Jurkat, Clone E6-1 (cell line): ENCODE results near the gene SERPINA3.
"Not testable (repeated sequence)": the region's sequence is repeated elsewhere in the genome, so short reads cannot be mapped to it uniquely, and the experiment has no call there.

ENCODE experiments used
- DNase-seq: peaks from one replicate; pipeline ENCODE4 v3.0.0-alpha.2; 2011; ENCODE audit warnings: low read depth, low spot score
- H3K4me3 ChIP-seq: 2 replicates; pipeline ENCODE4 v1.5.1; 2011; ENCODE audit warnings: mild to moderate bottlenecking, low read length, control low read depth, moderate library complexity

Gene SERPINA3

GRCh38 chr14:94605361-94605760 lies 6.8 kb upstream of the SERPINA3 start:
- no peak overlapping the region for H3K4me3 ChIP-seq
- no peak for DNase-seq

DNA sequence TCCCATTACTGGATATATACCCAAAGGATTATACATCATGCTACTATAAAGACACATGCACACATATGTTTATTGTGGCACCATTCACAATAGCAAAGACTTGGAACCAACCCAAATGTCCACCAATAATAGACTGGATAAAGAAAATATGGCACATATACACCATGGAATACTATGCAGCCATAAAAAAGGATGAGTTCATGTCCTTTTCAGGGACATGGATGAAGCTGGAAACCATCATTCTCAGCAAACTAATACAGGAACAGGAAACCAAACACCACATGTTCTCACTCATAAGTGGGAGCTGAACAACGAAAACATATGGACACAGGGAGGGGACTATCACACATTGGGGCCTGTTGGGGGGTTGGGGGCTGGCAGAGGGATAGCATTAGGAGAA lies 3.2 kb upstream of the SERPINA3 start:
- H3K4me3 ChIP-seq: not testable (repeated sequence)

GRCh38 chr14:94611179-94611578 lies 1.0 kb upstream of the SERPINA3 start:
- DNase-seq: no peak
- no peak overlapping the region for H3K4me3 ChIP-seq

More for the DNA sequence above, 3.2 kb upstream of the SERPINA3 start:
- DNase-seq: not testable (repeated sequence)

- H3K4me3 ChIP-seq: no peak overlapping the region
- DNase-seq: no peak
Observed at GRCh38 chr14:94612580-94613554, 676 bp downstream of the SERPINA3 start.

DNA sequence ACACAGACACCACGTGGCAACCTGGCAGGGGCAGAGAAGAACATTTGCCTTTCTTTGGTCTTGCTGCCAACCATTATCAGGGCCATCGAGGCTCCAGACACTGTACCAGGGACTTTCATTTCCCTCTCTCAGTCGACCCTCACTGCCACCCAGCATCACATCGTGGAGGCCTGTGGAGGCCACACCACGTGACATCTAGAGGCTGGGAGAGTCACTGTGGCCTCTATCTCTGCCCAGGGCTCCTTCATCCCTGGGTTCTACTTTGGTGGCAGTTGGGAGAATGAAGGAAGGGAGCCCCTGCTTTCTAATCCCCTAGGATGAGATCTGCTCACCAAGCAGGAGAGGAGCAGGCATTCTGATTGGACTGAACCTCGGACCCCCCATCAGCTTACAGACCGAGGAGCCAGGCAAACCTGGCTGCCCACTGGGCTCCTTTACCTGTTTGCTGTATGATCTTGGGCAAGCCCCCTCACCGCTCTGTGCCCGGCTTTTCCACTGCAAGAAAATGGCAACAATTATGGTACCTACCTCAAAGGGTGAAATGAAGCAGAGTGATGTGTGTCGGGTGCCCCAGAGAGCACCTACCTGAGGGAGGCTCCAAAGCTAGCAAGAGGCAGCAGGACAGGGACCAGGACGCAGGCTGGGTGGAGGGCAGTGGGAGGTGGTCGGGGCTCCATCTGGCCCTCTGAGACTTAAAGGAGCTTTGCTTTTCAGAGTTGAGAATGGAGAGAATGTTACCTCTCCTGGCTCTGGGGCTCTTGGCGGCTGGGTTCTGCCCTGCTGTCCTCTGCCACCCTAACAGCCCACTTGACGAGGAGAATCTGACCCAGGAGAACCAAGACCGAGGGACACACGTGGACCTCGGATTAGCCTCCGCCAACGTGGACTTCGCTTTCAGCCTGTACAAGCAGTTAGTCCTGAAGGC lies 1.8 kb downstream of the SERPINA3 start:
- no peak for DNase-seq
- no peak overlapping the region for H3K4me3 ChIP-seq

- no peak overlapping the region for H3K4me3 ChIP-seq
- no peak for DNase-seq
Observed at GRCh38 chr14:94614802-94615201, 2.6 kb downstream of the SERPINA3 start.

GRCh38 chr14:94615254-94615653 lies 3.1 kb downstream of the SERPINA3 start:
- no peak overlapping the region for H3K4me3 ChIP-seq
- no peak for DNase-seq

DNA sequence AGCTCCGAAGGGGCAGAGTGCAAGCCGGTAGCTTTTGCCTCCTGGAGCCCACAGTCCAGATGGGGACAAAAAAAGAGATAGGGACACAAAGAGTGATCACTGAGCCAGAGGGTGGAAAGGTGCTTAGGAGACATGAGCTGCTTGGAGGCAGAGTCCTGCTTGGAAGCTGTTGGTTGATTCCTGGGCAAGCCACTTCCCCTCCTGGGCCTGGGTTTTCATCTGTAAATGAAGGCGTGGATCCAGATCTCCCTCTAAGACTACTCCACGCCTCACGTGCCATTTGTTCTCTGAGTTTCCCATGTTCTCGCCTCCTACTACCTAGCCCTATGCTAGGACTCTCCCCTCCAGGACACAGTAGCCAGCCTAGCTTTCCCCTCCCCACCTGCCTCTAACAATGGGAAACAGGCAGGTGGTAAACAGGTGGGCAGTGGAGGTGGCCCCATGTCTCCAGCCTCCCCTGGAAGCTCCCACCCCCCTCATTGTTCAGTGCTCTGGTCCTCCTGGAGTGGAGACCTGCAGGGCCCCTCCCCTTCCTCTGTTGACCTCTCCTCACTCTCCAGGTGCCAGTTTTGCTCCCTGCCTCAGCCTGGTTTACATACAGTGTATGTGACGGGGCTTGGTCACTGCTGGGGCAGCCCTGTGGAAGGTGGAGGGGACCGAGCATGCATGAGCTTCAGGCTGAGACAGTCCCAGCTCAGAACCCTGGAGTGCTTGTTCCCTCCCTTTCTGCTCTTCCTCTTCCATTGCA lies 3.8 kb downstream of the SERPINA3 start:
- no peak for DNase-seq
- no peak overlapping the region for H3K4me3 ChIP-seq

GRCh38 chr14:94617366-94617941 lies 5.3 kb downstream of the SERPINA3 start:
- no peak overlapping the region for H3K4me3 ChIP-seq

GRCh38 chr14:94617988-94618822 lies 6.0 kb downstream of the SERPINA3 start:
- DNase-seq: no peak
- no peak overlapping the region for H3K4me3 ChIP-seq

More at GRCh38 chr14:94617366-94617941, 5.3 kb downstream of the SERPINA3 start:
- DNase-seq: no peak

DNA sequence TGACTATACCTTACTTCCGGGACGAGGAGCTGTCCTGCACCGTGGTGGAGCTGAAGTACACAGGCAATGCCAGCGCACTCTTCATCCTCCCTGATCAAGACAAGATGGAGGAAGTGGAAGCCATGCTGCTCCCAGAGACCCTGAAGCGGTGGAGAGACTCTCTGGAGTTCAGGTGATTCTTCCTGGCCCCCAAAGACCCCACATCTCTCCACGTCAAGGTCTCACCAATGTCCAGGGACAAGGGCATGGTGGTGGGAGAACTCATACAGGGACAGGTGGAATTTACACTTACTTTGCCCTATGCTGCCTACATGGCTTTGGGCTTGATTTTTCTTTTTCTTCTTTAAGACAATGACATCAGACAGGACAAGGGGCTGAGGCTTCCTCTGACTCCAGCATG lies 7.1 kb downstream of the SERPINA3 start:
- H3K4me3 ChIP-seq: no peak overlapping the region
- no peak for DNase-seq

DNA sequence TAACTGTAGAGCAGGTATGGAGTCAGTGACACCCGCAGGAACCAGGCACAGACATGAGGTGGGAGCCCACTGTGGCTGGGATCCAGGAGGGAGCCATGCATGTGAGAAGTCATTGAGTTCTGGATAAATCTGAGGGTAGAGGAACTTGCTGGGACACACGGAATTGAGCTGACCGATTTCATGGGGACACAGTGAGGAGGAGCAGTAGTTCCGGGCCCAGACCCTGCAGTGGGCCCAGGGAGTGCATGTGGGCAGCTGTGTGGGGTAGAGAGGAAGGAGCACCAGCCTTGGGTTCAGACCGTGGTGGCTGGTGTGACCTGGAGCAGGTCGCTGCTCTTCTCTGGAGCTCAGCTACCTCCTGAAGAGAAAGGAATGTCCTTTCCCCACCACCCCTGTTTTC lies 8.4 kb downstream of the SERPINA3 start:
- no peak overlapping the region for H3K4me3 ChIP-seq
- no peak for DNase-seq

DNA sequence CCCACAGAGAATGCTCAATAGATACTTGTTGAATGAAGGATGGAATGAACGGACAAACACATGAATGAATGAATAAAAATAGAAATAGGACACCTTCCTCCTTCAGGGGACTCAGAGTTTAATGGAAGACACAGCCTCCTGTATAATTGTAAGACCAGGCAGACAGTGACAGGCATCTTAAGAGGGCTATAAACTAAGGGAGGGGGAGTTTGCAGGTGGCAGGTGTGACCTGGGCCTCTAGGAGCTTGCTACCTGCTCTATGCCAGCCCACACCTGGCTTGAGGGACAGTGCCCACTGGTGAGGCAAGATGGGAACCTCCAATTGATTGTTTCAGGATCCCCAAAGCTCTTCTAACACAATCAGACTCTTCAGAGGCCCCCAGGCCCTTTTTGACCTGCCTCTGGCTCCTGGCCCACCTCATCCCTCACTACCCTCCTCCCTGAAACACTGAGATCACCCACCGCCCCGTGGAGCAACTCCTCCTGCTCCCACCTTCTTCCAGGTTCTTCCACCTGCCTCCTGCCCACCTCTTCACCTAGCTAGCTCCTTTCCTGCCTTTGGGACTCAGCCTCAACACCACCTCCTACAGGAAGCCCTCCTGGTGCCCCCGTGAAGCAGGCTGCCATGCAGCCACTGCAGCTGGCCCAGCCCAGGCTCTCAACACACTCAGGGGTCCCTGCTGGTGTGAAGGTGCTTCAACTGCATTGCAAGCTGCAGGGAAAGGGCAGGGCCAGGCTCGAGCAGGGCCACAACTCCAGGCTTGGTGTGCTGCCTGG lies 9.4 kb downstream of the SERPINA3 start:
- DNase-seq: no peak
- H3K4me3 ChIP-seq: no peak overlapping the region

GRCh38 chr14:94622653-94623421 lies 10.6 kb downstream of the SERPINA3 start:
- no peak for DNase-seq

GRCh38 chr14:94623422-94623809 lies 11.2 kb downstream of the SERPINA3 start:
- DNase-seq: no peak
- H3K4me3 ChIP-seq: no peak overlapping the region

More at GRCh38 chr14:94622653-94623421, 10.6 kb downstream of the SERPINA3 start:
- H3K4me3 ChIP-seq: no peak overlapping the region

DNA sequence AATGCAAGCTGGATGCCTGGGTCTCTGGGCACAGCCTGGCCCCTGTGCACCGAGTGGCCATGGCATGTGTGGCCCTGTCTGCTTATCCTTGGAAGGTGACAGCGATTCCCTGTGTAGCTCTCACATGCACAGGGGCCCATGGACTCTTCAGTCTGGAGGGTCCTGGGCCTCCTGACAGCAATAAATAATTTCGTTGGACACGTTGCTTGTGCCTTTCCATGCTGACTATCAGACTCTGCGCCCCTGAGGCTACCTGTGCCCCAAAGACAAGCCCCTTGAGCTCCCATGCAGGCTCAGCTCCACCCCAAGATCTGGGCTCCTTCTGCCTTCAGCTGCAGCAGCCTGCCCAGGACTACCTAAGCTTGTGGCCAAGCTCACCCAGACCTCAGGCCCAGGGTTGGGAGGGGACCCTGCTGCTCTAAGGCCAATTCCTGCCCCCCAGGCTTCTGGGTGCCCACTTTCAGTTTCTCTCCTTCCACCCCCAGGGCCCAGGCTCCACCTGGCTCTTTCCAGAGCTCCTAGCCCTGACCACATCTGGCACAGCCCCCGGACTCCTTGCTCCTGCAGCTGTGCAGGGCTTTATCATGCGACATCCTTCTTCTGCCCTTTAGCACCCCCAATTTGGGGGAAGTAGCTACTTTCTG lies 11.8 kb downstream of the SERPINA3 start:
- DNase-seq: no peak
- no peak overlapping the region for H3K4me3 ChIP-seq
